Ovary (tissue), 3 donors: ENCODE data around the gene VSIG10.

ENCODE experiments used
- POLR2A ChIP-seq: fragments of 450-650 bp; IDR thresholded peaks from one replicate; pipeline ENCODE4 v1.6.1; 2017; ENCODE audit warnings: antibody characterized with exemption, mild to moderate bottlenecking, moderate library complexity
- TF ChIP-seq, protein P1 (sequence below), 3 donors: fragments of 450-650 bp in 2 of 3; fragments of 200-600 bp in 1 of 3; IDR thresholded peaks; one replicate each; pipeline versions ENCODE4 v1.5.1 to v1.8.0; 2016 to 2022; ENCODE audit warnings: antibody characterized with exemption in 3 of 3, mild to moderate bottlenecking in 1 of 3
- donor health status: DM: no; HTN: no; CAD: no.

DNA sequence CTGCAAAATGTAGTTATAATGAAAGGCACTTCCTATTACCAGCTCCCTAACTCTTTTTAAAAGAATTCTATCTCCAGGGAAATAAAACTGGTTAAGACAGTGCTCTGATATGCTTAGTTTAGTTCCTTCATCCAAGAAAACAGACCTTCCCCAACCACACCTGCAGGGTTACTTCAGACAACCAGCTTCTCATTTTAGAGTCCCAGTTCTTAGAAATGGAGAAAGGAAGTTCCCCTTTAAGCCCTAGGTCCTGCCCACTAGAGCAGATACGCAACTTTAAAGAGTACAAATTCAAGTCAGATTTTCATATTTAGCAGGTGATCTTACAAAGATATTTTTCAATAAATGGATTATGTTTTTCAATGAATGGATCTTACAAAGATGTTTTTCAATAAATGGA is 38.4 kb downstream of the VSIG10 start:
- TF ChIP-seq, protein P1, sequence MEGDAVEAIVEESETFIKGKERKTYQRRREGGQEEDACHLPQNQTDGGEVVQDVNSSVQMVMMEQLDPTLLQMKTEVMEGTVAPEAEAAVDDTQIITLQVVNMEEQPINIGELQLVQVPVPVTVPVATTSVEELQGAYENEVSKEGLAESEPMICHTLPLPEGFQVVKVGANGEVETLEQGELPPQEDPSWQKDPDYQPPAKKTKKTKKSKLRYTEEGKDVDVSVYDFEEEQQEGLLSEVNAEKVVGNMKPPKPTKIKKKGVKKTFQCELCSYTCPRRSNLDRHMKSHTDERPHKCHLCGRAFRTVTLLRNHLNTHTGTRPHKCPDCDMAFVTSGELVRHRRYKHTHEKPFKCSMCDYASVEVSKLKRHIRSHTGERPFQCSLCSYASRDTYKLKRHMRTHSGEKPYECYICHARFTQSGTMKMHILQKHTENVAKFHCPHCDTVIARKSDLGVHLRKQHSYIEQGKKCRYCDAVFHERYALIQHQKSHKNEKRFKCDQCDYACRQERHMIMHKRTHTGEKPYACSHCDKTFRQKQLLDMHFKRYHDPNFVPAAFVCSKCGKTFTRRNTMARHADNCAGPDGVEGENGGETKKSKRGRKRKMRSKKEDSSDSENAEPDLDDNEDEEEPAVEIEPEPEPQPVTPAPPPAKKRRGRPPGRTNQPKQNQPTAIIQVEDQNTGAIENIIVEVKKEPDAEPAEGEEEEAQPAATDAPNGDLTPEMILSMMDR (IDR thresholded peaks at IDR 0.05) = no peak
- no peak for TF ChIP-seq POLR2A
